NCI-H748 (cell line): ENCODE results near the gene CSKMT.
A peak's percentile ranks its signal among the peaks of the same experiment; 100 is the strongest.
"Not testable (repeated sequence)": the region's sequence is repeated elsewhere in the genome, so short reads cannot be mapped to it uniquely, and the experiment has no call there.

ENCODE experiments used
- DNase-seq: peaks from one replicate; lab custom pipeline; 2025; ENCODE audit not compliant: unreplicated experiment; lab: John Stamatoyannopoulos, UW

CSKMT gene

DNA sequence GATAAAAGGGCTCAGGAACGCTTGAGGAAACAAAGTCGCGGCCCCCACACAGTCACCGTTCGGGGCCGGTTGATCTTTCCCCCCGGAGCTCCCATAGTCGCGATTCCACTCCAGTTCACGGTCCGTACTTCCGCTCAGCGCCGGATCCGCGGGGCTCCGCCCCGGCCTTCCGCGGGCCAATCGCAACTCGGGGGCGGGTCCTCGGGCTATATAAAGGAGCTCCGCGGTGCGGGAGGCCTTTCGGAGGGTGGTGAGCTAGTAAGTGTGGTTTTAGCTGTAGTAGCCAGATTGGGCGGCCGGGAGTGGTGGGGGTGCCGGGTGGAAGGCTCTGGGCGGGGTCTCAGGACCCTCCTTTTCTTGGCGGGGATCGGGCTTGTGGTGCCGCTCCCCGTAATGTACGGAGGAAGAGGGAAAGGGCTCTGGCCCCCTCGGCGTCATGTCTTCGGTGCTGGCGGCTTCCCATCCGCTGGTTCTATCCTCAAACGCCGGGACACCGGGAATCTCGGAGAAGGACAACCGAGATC is at the start of gene CSKMT, which contains the start of gene C11orf98:
TSS of gene CSKMT (plus strand) at position 238 of the 524 bp plus-strand sequence. CDS start 568 bp downstream, outside the sequence.
TSS of gene C11orf98 (minus strand) at position 136 of the 524 bp plus-strand sequence. CDS start at position 95, 41 bp downstream.
- DNase-seq: peak; percentile 94

DNA sequence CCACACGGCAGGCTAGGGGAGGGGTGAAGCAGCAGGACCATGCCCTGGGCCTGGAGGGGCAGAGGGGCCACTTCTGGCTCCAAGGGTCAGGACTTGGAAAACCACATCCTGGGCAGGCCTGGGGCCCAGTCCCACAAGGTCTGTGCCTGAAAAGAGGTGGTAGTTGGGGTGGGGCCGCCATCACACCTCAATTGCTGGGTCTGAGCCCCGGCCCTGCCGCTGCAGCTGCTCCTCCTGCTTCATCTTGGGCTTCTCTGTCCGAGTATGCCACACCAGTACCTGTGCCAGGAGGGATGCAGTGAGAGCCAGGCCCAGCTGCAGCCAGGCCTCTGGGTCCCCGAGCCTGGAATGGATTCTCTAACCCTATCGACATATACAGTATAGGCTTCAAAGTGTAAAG is 49.6 kb upstream of the CSKMT start:
- DNase-seq: no peak

GRCh38 chr11:62616957-62617356 is 48.2 kb upstream of the CSKMT start:
- DNase-seq: not testable (repeated sequence)

GRCh38 chr11:62621027-62621566 is 44.0 kb upstream of the CSKMT start:
- no peak for DNase-seq

GRCh38 chr11:62621567-62622470 is 43.3 kb upstream of the CSKMT start, which contains the start of gene B3GAT3:
Gene B3GAT3, minus strand, starts transcription at chr11:62621986. Its CDS starts 39 bp downstream, at chr11:62621947.
- peak; percentile 99 for DNase-seq

GRCh38 chr11:62622476-62623089 is 42.5 kb upstream of the CSKMT start:
- no peak for DNase-seq

DNA sequence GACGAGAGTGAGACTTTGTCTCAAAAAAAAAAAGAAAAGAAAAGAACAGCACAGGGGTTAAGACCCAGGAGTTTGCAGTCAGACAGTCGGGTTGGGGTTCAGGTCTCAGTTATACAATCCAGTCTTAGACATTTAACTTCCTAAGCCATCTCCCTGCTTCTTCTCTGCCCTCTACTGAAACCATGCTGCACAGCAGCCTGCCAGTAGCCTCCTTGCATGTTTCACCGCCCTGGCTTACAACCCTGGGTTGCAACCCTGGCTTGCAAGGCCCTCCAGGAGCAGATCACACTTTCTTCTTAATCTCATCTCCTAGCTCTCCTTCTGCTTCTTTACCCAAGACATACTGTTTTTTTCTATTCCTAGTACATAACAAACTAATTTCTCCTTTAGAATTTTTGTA is 37.4 kb upstream of the CSKMT start:
- no peak for DNase-seq

GRCh38 chr11:62632492-62632891 is 32.6 kb upstream of the CSKMT start:
- DNase-seq: no peak

DNA sequence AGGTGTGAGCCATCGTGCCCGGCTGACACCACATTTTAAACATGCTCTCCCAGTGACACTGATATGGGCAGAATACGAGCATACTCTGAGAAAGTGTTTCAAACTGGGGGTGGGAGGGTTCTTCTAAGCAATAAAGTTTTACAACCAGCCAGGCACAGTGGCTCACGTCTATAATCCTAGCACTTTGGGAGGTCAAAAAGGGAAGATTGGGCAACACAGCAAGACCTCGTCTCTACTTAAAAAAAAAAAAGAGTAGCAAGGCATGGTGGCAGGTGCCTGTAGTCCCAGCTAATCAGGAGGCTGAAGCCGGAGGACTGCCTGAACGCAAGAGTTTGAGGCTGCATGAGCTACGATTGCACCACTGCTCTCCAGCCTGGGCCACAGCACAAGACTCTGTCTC is 20.9 kb upstream of the CSKMT start:
- no peak for DNase-seq

GRCh38 chr11:62645671-62645945 is 19.5 kb upstream of the CSKMT start:
- no peak for DNase-seq

DNA sequence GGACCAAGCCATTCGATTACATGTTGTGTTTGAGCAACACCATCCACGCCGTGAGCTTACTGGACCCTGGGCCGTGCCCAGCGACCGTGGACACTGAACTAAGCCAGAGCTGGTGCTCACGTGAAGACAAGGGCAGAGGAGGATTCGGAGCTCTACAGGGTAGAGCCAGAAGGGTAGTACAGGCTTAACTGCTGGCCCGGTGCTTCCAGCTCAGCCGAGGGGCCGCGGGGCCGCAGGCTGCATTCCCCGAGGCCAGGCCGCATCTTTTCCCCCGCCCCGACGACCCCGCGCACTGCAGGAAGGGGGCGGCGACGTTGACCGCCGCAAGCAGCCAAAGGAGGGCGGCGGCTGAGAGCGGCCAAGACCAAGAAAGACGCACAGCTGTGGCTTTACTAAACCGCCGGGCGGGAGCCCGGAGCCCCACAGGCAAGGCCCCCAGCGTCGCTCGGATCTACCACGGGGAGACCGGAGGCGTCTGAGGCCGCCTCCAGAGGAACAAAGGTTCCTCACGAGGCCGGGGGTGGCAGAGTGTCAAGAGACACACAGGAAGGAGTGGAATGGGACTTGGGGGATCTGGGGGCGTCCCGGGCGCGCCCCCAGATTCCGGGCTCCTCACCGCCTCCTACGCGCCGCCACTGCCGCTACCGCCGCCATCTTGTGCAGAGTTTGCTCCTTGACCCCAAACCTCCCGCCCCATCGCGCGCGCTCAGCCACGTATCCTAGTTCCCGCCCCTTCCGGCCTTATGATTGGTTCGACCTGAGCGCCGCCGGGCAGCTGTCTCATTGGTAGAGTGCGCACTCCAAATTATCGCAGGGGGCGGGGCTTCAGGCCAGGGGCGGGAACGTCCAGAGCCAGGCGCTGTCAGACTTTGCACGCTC is 18.9 kb upstream of the CSKMT start, which contains the start of gene GANAB:
TSS of gene GANAB (minus strand) at position 668 of the 879 bp plus-strand sequence. CDS start at position 654, 14 bp downstream.
- DNase-seq: peak; percentile 98

DNA sequence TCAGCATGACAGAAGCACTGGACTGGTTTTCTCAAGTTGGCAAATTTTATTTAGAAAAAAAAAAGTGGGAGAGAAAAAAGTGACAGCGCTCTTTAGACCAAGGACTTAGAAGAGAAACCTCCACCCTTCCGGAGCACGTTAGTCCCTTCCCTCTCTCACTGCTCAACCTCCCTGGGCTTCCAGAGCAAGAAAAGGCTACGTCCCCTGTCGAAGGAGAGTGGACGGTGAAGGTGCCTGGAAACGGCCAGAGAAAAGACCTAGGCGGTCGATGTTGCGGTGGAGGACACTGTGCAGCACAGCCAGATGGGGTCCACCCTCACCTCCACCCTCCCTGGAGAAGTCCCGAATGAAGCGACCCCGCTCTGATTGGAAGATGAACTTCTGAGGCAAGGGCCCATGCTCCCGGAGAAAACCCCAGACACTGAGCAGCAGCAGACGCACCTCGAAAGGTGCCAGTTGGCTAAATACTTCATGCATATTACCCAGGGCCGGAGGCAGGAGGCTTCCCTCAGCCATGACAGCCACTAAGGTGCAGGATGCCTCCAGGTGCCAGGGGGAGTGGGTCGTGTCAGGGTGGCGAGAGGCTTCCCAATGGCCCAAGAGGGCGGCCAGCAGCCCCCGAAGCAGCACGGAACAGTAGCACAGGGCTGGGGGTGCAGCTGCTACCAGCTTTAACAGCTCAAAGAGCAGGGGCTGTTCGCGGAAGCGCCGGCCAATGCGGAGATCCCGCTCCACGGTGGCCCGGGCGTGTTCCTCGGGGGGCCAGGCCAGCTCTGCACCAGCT is 18.1 kb upstream of the CSKMT start:
- peak; percentile 40 for DNase-seq

DNA sequence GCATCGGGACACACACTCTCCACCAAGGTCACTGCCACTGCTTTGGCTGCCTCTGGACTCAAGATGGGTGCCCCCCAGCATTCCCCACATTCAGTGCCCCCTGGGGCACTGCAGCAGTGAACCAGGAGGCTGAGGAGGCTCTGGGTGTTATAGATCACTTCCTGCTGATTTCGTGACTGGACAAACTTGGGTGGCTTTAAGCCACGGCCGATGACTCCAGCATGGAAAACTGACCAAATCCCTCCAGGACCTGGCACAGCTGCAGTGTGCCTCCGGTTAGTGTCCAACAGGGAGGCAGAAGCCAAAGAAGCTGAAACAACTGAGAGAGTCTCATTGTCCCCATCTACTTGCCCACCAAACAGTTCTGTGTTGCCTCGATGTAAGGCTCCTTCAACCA is 17.5 kb upstream of the CSKMT start:
- DNase-seq: no peak

- no peak for DNase-seq
Measured at GRCh38 chr11:62648185-62648966, 16.7 kb upstream of the CSKMT start.

GRCh38 chr11:62648967-62649364 is 16.1 kb upstream of the CSKMT start:
- no peak for DNase-seq

DNA sequence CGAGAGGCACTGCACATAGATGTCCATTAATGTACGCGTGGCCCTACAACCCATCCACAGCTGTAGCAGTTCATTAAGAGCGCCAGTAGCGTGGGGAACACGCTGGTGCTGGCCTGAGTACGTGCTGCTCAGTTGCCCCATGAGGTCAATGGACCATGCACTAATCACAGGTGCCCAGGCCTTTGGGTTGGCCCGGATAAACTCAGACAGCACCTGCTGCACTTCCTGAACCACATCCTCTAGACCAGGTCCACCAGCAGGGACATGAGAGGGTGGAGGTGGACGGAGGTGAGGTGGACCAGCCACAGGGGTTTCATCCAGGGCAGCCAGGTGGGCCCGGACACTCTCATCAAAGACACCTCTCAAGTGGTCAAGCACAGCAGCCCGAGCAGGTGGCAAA is 15.6 kb upstream of the CSKMT start:
- DNase-seq: no peak

GRCh38 chr11:62650283-62650682 is 14.8 kb upstream of the CSKMT start:
- DNase-seq: not testable (repeated sequence)

DNA sequence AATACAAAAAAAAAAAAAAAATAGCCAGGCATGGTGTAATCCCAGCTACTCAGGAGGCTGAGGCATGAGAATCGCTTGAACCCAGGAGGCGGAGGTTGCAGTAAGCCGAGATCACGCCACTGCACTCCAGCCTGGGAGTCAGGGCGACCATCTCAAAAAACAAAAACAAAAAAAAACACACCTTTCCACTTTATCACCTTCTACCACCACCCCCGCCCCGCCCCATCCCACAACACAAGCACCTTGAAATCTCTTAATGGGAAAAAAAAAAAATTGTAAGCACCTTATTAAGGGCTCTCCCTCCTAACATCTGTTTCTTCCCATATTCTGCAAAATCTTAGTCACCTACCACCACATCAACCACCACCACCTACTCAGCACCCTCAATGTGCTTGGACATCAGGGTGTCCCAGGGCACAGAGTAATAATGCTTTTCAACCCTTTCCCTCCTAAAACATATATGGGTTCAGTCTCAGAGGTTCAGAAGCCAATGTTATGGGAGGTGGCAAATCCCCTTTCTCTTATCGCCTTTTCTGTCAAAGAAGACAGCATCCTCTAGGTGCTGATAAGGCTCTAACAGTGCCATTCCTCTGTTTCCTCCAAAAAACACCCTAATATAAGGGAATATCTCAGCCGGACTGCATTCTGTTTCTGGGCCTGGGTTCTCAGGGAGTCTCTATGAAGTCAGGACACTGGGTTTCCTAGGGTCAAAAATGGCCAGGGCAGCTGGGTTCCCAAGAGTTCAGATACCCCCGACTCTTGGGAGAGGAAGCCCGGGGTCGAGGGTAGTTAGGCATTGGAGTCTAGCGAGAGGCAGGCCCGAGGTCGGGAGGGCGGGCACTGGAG is 12.7 kb upstream of the CSKMT start:
- DNase-seq: no peak
